HG03280 (cell line): ENCODE data around the gene ENPP5.
A peak's percentile ranks its signal among the peaks of the same experiment; 100 is the strongest.

Experiments
- ATAC-seq: cut with Tn5 transposase; IDR thresholded peaks from one replicate; pipeline ENCODE4 v1.9.1; 2021; ENCODE audit warnings: mild to moderate bottlenecking, moderate library complexity; ENCODE audit not compliant: unreplicated experiment

The ENPP5 gene, protein sequence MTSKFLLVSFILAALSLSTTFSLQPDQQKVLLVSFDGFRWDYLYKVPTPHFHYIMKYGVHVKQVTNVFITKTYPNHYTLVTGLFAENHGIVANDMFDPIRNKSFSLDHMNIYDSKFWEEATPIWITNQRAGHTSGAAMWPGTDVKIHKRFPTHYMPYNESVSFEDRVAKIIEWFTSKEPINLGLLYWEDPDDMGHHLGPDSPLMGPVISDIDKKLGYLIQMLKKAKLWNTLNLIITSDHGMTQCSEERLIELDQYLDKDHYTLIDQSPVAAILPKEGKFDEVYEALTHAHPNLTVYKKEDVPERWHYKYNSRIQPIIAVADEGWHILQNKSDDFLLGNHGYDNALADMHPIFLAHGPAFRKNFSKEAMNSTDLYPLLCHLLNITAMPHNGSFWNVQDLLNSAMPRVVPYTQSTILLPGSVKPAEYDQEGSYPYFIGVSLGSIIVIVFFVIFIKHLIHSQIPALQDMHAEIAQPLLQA

GRCh38 chr6:46170357-46171289 is at the start of gene ENPP5:
Gene ENPP5, minus strand, starts transcription at chr6:46170980. Its CDS starts 2,718 bp downstream, at chr6:46168262.
- ATAC-seq: peak; percentile 87

DNA sequence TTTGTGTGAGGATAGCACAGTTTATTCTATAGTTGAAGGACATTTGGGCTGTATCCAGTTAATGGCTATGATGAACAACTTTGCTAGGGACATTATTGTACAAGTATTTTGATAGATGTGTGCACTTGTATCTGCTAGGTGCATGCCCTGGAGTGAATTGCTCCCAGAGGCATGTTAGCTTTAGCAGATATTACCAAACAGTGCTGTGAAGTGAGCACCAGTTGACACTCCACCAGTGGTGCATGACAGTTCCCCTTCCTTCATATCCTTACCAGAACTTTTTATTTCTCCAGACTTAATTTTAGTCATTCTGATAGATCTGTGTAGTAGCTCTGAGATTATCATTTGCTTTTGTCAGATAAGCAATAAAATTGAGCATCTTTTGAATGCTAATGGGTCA is 48.9 kb upstream of the ENPP5 start:
- no peak for ATAC-seq

DNA sequence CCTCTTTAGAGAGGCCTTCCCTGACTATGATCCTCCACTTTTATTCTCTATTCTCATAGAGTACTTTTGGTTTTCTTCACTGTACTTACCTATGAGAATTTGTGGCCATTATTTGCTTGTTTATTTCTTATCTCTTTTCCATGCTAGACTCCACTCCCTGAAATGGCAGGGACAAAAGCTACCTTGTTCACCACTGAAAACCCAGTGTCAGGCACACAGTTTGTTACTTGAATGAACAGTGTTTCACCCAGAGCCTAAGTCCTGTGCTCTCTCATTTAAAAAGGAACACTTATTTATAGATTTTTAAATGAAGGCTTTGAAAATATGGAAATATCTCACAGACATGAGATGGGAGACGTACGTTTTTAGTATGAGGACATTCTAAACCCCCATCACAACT is 47.7 kb upstream of the ENPP5 start:
- ATAC-seq: no peak

- peak; percentile 36 for ATAC-seq
Measured at GRCh38 chr6:46217671-46218131, 46.9 kb upstream of the ENPP5 start.

GRCh38 chr6:46216879-46217278 is 46.1 kb upstream of the ENPP5 start:
- no peak for ATAC-seq

DNA sequence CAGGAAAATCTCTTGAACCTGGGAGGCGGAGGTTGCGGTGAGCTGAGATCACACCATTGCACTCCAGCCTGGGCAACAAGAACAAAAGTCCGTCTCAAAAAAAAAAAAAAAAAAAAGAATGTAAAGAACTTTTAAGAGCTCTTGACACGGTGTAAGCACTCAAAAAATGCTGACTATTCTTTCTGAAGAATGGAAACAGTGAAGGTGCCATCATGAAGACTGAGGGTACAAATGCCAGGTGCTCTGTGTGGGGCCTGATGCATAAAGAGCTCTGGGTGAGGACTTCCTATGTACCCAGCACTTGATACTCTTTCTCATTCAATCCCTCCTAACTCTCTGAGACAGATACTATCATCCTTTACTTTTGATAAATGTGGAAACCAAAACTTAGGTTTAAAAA is 45.0 kb upstream of the ENPP5 start:
- ATAC-seq: no peak

DNA sequence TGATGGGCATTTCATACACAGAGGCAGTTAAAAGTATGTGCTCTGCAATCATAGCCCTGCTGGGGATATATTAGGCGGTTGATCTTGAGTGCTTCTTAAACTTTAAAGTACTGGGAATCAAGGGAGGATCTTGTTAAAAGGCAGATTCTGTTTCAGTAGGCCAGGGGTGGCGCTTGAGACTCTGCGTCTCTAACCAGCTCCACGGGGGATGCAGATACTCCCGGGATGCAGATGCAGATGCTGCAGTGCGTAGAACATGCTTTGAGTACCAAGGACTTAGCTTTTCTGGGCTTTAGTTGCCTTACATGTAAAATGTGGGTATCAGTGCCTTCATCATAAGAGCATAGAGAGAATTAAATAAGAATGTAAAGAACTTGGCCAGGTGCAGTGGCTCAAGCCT is 44.4 kb upstream of the ENPP5 start:
- no peak for ATAC-seq

- no peak for ATAC-seq
Measured at GRCh38 chr6:46211917-46212316, 41.1 kb upstream of the ENPP5 start.

DNA sequence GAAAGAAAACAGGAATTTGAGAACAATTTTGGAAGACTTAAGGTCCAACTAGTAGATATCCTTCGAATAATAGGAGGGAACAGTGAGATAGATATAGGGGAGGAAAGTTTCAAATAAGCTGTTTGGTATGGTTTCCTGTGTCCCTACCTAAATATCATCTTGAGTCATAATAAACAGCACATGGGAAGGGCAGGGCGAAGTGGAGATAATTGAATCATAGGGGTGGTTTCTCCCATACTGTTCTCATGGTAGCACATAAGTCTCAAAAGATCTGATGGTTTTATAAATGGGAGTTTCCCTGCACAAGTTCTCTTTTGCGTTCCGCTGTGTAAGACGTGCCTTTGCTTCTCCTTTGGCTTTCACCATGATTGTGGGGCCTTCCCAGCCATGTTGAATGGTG is 39.5 kb upstream of the ENPP5 start:
- no peak for ATAC-seq

- ATAC-seq: no peak
Measured at GRCh38 chr6:46208303-46208702, 37.5 kb upstream of the ENPP5 start.

DNA sequence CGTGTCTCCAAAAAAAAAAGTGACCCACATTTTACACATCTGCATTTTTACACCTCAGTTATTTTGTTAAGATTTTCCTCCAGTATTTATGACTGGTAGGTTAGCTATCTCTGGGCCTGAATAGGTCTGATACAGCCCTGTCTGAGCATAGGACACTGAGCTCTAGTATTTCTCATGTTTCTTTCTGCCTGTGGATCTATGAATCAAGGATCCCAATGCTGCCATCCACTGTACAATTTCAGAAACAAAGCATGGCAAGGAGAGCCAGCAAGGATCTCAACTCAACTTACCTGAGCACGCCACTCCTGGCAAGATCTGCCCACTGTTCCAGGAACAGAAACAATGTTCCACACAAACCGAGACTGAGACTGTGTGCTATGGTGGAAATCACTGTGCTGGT is 36.4 kb upstream of the ENPP5 start:
- ATAC-seq: no peak

- no peak for ATAC-seq
Measured at GRCh38 chr6:46204880-46205650, 34.3 kb upstream of the ENPP5 start.

GRCh38 chr6:46203391-46204177 is 32.8 kb upstream of the ENPP5 start:
- no peak for ATAC-seq

GRCh38 chr6:46201702-46202101 is 30.9 kb upstream of the ENPP5 start:
- ATAC-seq: no peak

GRCh38 chr6:46199387-46199786 is 28.6 kb upstream of the ENPP5 start:
- ATAC-seq: no peak

GRCh38 chr6:46191961-46192360 is 21.2 kb upstream of the ENPP5 start:
- ATAC-seq: no peak

- ATAC-seq: no peak
Measured at GRCh38 chr6:46190889-46191288, 20.1 kb upstream of the ENPP5 start.

DNA sequence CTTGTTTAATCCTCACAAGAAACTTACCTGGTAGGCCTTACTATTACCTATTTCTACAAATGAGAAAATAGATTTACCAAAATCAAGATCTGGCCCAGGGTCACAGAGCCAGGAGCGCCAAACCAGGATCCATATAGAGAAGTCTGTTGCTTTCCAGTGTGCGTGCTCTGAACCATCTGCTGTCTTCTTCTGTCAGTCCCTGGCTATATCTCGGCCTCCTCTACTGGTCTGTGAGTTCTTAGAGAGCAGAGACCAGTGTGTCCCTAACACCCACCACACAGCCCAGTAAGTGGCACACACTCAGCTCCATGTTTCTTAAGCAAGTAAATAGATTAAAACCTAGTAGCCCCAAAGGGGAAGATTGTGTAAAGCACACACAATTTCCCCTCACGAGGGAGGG is 18.9 kb upstream of the ENPP5 start:
- no peak for ATAC-seq

- no peak for ATAC-seq
Measured at GRCh38 chr6:46186583-46186982, 15.8 kb upstream of the ENPP5 start.

- ATAC-seq: no peak
Measured at GRCh38 chr6:46184114-46184513, 13.3 kb upstream of the ENPP5 start.
